Suprapubic skin (tissue), 4 donors: Measurements from ENCODE around the gene PRR7.

Experiments used
- EP300 ChIP-seq: sonication (generic); formaldehyde crosslinking; IDR thresholded peaks from one replicate; pipeline ENCODE4 v1.6.1; 2017; ENCODE audit warnings: antibody characterized with exemption
- POLR2A ChIP-seq, 2 donors: fragments of 450-650 bp; IDR thresholded peaks; one replicate each; pipeline ENCODE4 v1.6.1; 2017; ENCODE audit warnings: antibody characterized with exemption in 2 of 2, mild to moderate bottlenecking in 2 of 2, moderate library complexity in 2 of 2
- POLR2AphosphoS5 ChIP-seq, 3 donors: sonication (generic); formaldehyde crosslinking; IDR thresholded peaks; one replicate each; pipeline ENCODE4 v1.6.1; 2017; ENCODE audit warnings: antibody characterized with exemption in 3 of 3
- TF ChIP-seq, protein P1 (sequence below), 2 donors: fragments of 200-600 bp in 1 of 2; fragments of 450-650 bp in 1 of 2; sonication (generic) in 1 of 2; IDR thresholded peaks; one replicate each; pipeline ENCODE4 v1.5.1; 2016 to 2019; ENCODE audit warnings: antibody characterized with exemption in 2 of 2, mild to moderate bottlenecking in 1 of 2, moderate library complexity in 1 of 2

DNA sequence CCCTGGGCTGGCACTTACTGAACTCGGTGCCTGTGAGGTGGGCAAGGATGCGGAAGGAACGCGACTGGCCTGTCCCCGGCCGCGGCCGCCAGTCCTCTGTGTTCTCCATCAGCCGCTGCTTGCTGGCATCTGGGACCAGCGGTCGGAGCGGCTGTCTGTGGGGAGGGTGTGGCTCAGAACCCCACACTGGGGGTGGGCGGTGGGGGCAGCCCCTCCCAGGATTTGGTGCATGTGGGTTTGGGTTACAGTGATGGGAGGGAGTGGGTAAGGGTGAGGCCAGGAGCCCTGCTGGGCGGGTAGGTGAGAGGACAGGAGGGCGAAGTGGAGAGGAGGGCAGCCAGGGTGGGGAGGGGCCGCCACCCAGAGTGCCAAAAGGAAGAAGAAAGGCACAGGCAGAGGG lies 44.4 kb downstream of the PRR7 start:
- TF ChIP-seq, protein P1, sequence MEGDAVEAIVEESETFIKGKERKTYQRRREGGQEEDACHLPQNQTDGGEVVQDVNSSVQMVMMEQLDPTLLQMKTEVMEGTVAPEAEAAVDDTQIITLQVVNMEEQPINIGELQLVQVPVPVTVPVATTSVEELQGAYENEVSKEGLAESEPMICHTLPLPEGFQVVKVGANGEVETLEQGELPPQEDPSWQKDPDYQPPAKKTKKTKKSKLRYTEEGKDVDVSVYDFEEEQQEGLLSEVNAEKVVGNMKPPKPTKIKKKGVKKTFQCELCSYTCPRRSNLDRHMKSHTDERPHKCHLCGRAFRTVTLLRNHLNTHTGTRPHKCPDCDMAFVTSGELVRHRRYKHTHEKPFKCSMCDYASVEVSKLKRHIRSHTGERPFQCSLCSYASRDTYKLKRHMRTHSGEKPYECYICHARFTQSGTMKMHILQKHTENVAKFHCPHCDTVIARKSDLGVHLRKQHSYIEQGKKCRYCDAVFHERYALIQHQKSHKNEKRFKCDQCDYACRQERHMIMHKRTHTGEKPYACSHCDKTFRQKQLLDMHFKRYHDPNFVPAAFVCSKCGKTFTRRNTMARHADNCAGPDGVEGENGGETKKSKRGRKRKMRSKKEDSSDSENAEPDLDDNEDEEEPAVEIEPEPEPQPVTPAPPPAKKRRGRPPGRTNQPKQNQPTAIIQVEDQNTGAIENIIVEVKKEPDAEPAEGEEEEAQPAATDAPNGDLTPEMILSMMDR (IDR thresholded peaks at IDR 0.05): no peak
- TF ChIP-seq POLR2AphosphoS5 (IDR thresholded peaks at IDR 0.05): no peak
- TF ChIP-seq POLR2A (IDR thresholded peaks at IDR 0.05): no peak
- TF ChIP-seq EP300: no peak
